Colonic mucosa (tissue), 4 donors: ENCODE results near the gene MXI1. TPM values are rescaled to one million over a fixed set of nuclear protein-coding genes. Genes with fewer than 3 reads are reported as not detected.
A peak's percentile ranks its signal among the peaks of the same experiment; 100 is the strongest.

ENCODE experiments used
- DNase-seq: peaks from one replicate; pipeline ENCODE4 v3.0.0-alpha.2; 2020
- H3K27ac ChIP-seq: fragments of 200-600 bp; one replicate; pipeline ENCODE4 v1.8.0; 2021
- H3K27me3 ChIP-seq: fragments of 200-600 bp; one replicate; pipeline ENCODE4 v1.8.0; 2021
- H3K36me3 ChIP-seq: fragments of 200-600 bp; one replicate; pipeline ENCODE4 v1.8.0; 2021
- H3K4me1 ChIP-seq: fragments of 200-600 bp; one replicate; pipeline ENCODE4 v1.8.0; 2021; ENCODE audit warnings: mild to moderate bottlenecking
- H3K4me3 ChIP-seq: fragments of 200-600 bp; one replicate; pipeline ENCODE4 v1.8.0; 2021
- H3K9ac ChIP-seq, 2 donors: one replicate each; pipeline ENCODE4 v1.7.0; 2013; ENCODE audit warnings: control low read depth in 2 of 2, low read depth in 2 of 2, low read length in 2 of 2
- H3K9me3 ChIP-seq: fragments of 200-600 bp; one replicate; pipeline ENCODE4 v1.8.0; 2021
- CTCF ChIP-seq: fragments of 200-600 bp; IDR thresholded peaks from one replicate; pipeline ENCODE4 v1.8.0; 2022; ENCODE audit warnings: antibody characterized with exemption, mild to moderate bottlenecking
- intact Hi-C: fragments of 100-400 bp; cut with DNase I; formaldehyde crosslinking; loops from one replicate; pipeline ENCODE4 v1.14.1; 2022
- total RNA-seq, 2 donors: library from RNA; stranded (reverse); fragmentation: NEBNext Ultra II Directional in 1 of 2; extraction: Animal tissue kit (Norgen Biotek cat#: 25700) in 1 of 2; gene quantifications; one replicate each; pipeline ENCODE4 v1.2.1, GENCODE V29; 2021
- donor health status: healthy.
- donor health status: DM: no; HTN: no; CAD: no.
- donor health status: DM: no; HTN: no; CAD: no.

MXI1 gene
- total RNA-seq, 2 donors from 2014 or later: 58.0 to 304 TPM

GRCh38 chr10:110218632-110219031 is 11.2 kb downstream of the MXI1 start:
- Histone ChIP-seq H3K36me3 (no peaks in the 10 kb centered on the region), H3K4me1 (peaks cover 5% of the 10 kb centered on the region), H3K27ac (no peak overlapping the region), H3K27me3 (no peaks in the 10 kb centered on the region), H3K9ac (no peak overlapping the region), H3K9me3 (no peaks in the 10 kb centered on the region), H3K4me3 (no peak overlapping the region)
- no peak for DNase-seq
- TF ChIP-seq CTCF: no peak
- intact Hi-C loops: no loop called here

GRCh38 chr10:110219884-110220283 is 12.5 kb downstream of the MXI1 start:
- intact Hi-C loops: no loop called here
- no peak for TF ChIP-seq CTCF
- peaks cover 5% of the 10 kb centered on the region for H3K4me1 ChIP-seq
- H3K9ac ChIP-seq: no peak overlapping the region
- H3K27ac ChIP-seq: no peak overlapping the region
- no peak for DNase-seq
- H3K27me3 ChIP-seq: no peaks in the 10 kb centered on the region
- no peak overlapping the region for H3K4me3 ChIP-seq
- no peaks in the 10 kb centered on the region for H3K9me3 ChIP-seq
- no peaks in the 10 kb centered on the region for H3K36me3 ChIP-seq

DNA sequence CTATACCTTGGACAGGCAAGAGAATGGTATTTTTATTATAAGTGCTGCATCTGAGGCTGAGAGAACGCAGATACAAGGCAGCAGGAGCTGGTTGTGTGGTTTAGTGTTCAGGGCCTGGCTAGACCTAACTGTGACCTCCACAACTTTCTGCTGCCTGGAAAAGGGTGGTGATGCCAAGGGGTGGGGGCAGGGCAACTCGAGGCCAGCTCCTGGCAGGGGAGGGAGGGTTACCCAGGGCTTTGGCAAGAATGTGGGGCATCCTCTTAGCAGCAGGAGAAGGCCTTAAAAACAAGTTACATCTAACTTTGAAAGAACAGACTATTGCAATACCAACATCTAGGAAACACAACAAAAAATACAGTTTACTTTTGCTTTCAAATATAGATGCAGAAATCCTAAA is 13.0 kb downstream of the MXI1 start:
- H3K27ac ChIP-seq: no peak overlapping the region
- no peak overlapping the region for H3K4me3 ChIP-seq
- H3K4me1 ChIP-seq: peaks cover under 1% of the 10 kb centered on the region
- H3K9ac ChIP-seq: no peak overlapping the region
- H3K27me3 ChIP-seq: no peaks in the 10 kb centered on the region
- no peak for DNase-seq
- H3K36me3 ChIP-seq: no peaks in the 10 kb centered on the region
- intact Hi-C loops: no loop called here
- TF ChIP-seq CTCF: no peak
- no peaks in the 10 kb centered on the region for H3K9me3 ChIP-seq

DNA sequence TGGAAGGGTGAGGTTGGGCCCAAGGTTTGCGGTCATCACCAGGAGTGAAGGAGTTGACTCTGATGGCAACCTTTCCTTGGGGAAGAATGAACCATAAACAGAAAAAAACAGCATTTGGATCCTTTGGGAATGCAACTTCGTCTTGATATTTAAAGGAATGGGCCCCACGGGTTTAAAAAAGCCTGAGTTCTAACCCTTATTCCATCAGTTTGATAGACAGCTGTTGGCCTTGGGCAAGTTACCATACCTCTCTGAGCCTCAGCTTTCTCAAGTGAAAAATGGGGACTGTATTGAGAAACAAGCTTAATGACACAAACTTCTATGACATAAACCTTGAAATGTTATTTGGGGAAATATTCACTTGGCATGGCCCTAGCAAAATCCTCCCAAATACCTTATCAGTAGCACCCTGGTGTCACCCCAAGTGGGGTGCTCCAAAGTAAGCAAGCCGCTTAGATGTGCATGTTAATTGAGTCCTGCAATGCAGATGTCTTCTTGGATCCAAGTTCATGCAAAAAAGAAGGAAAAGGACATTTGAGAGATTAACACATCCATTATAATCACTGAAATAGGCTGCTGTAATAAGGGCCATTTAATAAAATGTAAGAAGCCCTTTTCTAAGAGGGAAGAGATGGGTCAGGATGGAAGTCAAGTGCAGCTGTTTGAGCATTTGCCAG is 13.8 kb downstream of the MXI1 start:
- Histone ChIP-seq H3K27ac (peak overlapping the region; percentile 13), H3K4me3 (no peak overlapping the region), H3K9ac (peak overlapping the region in 1 of 2 donors; percentile 71), H3K4me1 (no peaks in the 10 kb centered on the region), H3K27me3 (no peaks in the 10 kb centered on the region), H3K9me3 (no peaks in the 10 kb centered on the region), H3K36me3 (no peaks in the 10 kb centered on the region)
- intact Hi-C loops: no loop called here
- no peak for TF ChIP-seq CTCF
- no peak for DNase-seq

- H3K4me1 ChIP-seq: no peaks in the 10 kb centered on the region
- peak overlapping the region; percentile 57 to 71 for H3K9ac ChIP-seq
- H3K27me3 ChIP-seq: no peaks in the 10 kb centered on the region
- H3K9me3 ChIP-seq: no peaks in the 10 kb centered on the region
- intact Hi-C loops: no loop called here
- DNase-seq: peak; percentile 54
- H3K4me3 ChIP-seq: no peak overlapping the region
- H3K27ac ChIP-seq: peak overlapping the region; percentile 13
- TF ChIP-seq CTCF: no peak
- H3K36me3 ChIP-seq: no peaks in the 10 kb centered on the region
Measured at GRCh38 chr10:110221721-110222261, 14.4 kb downstream of the MXI1 start.
